ENCODE results near the gene TAL1. TPM values are rescaled to one million over a fixed set of nuclear protein-coding genes. Genes with fewer than 3 reads are reported as not detected.

Gene TAL1
- total RNA-seq, 1 donor from 2014 or later = 0.35 TPM

DNA sequence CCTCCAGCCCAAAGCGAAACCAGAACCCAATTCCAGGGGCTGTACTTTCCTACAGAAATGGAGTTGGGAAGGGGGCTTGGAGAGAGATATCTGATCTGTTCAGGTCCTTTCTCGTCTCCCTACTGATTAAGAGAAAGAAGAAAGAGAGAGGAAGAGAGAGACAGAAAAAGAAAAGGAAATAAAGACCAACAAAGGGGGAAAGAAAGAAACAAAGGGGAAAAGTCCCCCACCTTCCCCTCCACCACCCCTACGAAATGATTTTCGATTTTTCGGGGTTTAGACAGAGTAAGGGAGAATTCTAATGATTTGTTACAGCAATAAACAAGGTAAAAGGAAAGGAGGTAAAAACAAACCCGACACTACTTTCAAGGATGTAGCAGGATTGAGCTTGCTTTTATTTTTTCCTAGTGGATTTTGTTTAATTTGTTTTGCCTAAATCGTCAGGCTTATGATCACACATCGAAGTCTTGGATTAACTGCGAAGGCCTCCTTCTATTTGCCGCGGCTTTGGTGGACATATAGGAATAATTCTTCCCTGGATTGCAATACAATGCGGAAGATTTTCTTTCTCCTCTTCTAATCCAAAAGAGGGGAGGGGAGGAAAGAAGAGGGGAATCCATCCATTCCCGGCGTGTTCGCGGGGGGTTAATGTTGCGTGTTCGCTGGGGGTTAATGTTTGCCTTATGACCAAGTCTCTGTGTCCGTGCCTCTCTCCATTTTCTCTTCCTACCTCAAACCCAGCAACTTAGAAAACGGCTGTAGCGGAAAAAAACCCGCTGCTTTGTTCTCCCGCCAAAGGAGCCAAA is 1.9 kb downstream of the TAL1 start:
- no peak for DNase-seq (ENCODE audit: low read depth)

DNA sequence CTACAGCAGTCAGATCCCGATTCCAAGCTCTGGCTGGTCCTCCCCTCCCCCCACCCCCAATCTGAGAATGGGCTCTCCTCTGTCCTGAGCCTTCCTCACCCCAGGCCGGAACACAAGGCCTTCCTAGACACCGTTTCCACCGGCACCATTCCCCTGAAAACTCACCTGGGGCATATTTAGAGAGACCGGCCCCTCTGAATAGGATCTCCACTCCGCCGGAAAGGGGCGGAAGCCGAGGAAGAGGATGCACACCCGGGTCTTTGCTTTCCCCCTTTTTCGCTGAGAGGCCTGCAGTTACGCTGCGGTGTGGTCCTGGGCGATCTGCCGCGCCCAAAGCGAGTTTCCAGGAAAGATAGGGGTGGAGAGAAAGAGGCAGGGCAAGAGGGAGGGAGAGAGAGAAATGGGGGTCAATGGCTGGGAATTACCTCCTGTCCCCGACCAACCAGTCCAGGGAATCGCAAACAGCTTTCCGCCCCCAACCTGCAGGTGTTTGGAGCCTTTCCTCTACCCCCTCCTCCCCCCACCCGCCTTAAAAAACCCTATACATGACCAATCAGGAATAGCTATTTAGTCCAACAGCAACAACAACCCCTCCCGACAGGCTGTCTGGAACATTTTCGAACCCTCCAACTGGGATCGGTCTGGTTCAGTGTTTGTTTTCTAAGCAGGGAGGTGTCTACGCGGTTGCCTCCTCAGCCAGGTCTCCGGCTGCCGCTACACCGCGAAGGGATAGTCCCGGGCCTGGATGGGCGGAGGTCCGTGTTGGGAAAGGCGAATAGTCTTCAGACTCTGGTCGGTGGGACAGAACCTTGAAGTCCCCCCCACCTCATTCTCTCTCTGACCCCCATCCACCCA is 2.8 kb downstream of the TAL1 start:
- DNase-seq (ENCODE audit: low read depth) = no peak

DNA sequence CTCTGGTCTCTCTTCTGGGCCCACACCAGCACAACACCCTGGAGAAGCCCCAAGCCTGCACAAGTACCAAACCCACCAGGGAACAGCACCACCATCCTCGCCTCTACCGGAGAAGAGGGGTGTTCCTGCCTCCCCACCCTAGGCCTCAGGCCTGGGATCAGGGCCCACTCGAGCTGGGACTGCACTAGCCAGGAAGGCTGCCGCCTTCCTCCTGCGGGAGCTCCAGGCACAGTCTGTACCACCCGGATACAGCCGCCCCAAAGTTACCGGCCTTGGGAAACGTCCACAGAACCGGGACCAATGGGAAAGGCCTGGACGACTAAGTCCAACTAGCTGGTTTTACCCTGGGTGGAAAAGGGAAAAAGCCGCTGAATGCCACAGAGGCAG is 3.4 kb downstream of the TAL1 start:
- DNase-seq (ENCODE audit: low read depth) = no peak

DNA sequence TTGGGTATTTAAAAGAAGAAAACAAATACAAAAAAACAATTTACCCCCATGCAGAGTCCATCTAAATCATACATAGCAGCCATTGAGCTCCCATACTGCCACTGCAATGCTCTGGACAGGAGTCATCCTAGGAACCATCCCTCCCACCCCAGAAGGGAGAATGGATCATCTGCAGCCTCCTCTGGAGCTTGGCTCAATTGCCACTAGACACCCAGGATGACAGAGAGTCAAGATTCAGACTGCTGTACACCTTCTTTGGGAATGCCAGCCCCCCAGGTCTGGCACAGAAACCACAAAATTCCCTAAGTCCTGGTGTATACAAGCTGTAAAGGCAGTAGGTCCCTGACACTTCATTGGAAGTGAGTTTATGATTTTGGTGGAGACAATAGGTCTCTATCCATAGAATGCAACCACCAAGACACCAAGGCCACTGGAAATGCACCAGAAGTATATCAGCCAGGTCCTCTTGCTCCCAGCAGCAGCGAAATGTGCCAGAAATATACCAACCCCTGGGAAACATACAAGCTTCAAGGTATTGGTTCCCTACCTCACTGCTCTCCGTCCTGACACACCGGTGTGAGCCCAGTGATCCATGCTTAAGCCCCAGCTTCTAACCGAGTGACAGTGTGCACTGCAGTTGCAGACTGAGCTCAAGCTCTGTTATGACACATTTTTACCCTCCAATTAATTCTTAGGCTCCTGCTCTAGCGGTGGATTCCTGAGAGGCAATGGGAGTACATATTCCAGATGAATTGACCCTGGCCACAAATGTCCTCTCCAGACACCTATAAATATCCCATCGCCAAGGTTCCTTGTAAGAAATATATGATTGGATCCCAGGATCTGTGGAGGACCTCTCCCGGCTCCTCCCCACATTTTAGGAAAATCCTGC is 4.4 kb downstream of the TAL1 start:
- no peak for DNase-seq (ENCODE audit: low read depth)

DNA sequence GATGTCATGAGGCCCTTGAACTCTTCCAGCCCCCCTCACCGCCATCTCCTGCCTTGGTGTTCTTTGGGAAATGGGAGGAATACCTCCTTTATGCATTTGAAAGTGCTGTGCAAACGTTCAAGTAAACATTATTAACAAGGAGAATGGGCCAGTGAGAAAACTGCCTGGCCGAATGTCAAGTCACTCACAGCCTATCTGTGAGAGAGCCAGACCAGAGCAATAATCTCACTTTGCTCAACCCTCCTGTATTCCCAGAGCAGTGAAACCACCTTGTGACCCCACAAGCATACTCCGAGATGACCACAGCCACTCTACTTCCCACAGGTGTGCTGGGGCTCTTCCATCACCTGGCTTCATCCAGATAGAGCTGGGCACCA is 5.2 kb downstream of the TAL1 start:
- no peak for DNase-seq (ENCODE audit: low read depth)

DNA sequence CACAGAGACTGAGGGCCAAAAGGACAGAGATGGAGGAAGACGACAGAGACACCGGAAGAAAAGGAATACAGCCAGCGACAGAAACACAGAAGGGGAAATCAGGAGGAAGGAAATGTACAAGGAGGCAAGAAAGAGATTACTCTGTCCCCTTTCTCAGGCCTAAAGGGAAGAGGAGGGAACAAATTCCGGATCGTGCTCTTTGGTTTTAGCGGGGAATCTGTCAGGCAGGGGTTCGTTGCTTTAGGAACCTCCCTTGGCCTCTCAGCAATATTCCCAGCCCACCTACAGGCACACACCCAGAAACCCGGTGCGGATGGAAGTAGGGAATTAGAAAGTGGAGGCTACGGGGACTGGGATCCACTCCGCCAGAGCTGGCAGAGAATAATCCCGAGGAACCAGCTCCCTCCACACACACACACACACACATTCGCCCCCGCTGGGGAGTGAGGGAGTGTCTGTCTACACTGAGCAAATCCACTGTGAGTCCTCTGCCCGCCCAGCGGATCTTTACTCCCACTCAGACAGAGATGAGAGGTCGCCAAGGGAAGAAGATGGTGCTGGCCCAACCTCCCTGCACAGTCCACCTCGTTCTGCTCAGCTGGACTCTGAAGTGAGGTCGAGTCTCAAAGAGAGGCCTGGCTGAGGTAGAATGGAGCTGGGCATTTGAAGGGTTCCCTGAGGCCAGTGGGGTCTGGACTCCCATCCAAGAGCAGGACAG is 5.7 kb downstream of the TAL1 start:
- DNase-seq (ENCODE audit: low read depth) = no peak

DNA sequence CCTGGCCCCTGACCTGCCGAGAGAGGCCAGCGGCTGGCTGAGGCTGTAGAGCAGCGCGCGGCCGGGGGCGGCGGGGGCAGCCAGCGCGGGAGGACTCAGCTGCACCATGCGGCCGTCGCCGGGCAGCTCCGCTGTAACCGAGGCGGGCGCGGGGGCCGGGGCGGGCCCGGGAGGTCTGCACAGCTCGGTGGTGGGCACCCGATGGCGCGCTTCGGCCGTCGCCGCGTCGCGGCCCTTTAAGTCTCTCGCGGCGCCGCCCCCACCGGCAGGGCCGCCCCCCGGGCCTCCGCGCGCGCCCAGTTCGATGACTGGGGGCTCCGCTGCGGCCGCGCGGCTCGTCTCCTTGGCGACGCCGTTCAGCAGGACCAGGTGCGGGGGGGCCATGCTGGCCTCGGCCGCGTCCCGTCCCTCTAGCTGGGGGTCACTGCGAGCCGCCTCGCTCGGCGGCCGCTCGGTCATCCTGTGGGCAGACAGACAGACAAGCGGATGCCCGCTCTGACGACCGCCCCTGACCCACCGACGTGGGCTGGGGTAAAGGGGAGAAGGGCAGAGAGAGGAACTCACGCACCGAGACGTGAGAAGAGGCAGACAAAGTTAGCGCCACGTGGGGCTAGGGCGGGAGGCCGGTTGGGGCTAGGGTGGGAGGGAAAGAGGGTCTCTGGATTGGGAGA is 6.5 kb downstream of the TAL1 start:
- no peak for DNase-seq (ENCODE audit: low read depth)

DNA sequence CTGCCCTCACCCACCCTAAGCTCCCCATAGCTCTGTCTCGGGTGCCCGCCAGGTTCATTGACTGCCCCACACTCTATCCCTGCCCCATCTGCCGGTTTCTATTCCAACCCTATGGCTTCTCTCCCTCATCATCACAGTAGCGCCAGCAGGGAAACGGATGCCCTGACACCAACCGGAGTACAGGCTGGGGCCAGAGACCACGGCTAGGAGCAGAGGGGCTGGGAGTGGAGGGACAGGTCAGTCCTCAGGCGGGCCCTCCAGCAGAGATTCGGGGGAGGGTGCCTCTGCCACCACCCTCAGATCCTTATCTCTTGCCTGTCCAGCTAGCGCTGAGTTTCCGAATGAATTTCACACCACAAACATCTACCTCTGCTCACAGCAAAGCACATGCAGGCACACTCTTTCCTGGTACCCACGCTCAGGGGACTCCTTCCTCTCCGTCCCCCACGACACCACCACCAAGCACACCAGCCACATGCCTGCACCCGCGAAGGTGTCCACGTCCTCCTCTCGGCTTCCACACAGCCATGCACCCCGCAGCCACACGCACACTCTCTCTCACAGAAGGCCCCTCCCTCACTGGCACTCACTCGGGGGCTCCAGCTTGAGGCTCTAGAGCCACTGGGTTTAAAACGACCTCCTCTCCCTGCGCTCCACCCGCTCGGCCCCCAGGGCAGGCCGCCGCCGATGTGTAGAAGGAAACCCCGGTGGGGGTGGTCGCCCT is 7.2 kb downstream of the TAL1 start:
- DNase-seq (ENCODE audit: low read depth) = no peak

DNA sequence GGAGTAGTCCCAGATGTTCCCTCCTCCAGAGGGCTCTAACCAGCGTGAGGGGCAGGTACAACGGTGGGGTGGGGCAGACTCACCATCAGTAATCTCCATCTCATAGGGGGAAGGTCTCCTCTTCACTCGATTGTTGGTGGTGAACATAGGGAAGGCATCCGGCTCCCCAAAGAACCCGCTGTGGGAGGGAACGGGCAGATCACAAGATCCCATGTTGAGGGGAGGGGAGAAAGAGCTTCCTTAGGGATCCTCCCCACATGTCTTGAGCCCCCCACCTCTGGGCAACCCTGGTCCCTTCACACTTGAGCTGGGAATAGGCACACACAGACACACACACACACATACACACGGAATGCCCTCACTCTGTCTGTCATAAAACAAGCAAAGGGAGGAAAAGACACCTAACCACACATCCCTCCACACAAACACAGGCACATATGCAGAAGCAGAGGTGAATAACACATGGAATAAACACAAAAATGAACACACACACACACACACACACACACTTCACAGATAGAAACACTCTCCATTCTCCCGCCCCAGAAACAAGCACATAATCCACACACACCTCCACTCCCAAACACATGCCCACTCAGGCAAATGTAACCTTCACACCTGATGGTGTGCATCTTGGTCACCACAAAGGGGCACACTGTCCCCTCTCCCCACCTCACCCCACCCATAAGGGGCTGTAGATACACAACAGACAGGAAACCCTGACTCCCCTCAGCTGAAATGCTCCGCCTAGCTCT is 7.9 kb downstream of the TAL1 start:
- no peak for DNase-seq (ENCODE audit: low read depth)

DNA sequence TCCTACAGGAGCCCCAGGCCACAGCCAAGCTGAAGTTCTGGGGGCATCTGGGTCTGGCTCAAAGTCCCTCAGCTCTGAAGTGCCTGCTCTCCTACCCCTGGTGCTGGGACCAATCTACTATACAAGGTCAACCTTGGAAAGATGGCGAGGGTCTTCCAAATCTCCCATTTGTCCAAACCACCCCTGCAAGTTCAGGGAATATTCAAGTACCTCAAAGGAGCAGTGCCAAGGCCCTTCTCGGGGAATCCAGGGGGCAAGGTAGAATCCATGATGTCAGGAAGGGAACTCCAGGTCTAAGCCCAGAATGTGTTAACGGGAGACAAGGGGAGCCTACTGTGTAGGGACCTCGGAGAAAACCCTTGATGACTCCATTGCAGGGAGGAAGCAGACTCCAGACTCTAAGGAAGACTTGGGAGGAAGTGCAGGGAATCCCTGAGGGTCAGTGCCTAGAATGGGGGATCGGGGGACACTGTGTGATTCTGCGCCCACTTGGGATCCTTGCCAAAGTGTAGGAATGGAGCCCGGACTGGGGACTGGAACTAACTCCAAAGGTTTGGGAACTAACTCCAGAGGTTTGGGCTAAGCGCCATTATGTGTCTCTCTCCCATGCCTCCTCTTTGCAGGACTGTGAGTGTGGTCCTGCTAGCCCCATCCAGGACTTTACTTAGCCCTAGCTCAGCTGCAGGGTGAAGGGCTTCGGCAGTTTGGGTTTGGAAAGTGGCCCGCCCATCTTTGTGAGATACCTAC is 8.7 kb downstream of the TAL1 start:
- no peak for DNase-seq (ENCODE audit: low read depth)

DNA sequence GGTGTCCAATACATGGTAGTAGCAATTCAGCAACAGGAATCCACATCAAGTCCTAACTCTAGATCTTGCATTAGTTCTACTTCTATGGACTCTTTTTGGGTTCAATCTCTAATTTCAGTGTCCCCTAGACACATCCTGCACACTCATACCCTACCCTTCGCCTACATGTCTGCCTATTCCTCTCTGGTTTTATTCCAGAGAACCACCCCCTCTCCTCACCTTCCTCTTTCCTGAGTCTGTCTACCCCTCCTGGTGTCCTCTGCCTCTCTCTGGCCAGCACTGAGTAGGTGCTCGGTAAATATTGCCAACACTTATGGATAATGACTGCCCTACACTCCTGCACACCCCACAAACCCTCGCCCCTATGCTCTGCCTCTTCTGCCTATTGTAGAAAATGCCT is 9.5 kb downstream of the TAL1 start:
- no peak for DNase-seq (ENCODE audit: low read depth)

DNA sequence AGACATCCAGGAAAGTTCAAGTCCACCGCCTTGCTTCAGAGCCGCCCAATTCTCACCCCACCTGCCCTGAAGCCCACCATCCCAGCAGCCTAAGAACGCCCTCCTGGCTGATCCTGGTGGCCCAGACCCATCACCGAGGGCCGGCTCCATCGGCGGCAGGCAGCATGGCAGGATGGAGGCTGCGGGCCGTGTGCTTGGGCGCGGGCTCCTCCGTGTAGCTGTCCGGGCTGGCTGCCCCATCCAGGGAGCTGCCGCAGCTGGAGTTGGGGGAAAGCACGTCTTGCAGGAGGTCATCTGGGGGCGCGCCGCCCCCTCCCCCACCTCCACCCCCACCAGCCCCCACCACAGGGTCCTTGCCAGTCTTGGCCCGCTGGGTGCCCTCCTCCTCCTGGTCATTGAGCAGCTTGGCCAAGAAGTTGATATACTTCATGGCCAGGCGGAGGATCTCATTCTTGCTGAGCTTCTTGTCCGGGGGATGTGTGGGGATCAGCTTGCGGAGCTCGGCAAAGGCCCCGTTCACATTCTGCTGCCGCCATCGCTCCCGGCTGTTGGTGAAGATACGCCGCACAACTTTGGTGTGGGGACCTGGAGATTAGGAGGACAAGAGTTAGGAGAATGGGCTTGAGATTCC is 12.3 kb downstream of the TAL1 start:
- no peak for DNase-seq (ENCODE audit: low read depth)

DNA sequence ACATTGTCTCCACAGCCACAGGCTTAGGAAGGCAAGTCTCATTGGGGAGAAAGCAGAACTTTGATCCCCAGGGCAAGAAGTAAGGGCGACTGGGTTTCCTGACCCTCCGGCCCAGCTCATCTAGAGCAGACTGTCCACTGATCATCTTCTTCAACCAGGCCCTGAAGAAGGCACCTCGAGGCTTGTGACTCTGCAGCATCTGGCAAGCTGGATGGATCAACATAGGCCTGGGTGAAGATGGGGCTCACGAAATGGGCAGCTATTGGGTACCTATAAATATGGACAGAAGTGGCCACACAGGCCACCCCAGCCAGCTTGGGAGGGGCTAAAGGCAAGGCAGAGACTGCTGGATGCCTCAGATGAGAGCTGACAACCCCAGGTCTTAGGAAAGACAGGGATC is 13.0 kb downstream of the TAL1 start:
- DNase-seq (ENCODE audit: low read depth) = no peak

DNA sequence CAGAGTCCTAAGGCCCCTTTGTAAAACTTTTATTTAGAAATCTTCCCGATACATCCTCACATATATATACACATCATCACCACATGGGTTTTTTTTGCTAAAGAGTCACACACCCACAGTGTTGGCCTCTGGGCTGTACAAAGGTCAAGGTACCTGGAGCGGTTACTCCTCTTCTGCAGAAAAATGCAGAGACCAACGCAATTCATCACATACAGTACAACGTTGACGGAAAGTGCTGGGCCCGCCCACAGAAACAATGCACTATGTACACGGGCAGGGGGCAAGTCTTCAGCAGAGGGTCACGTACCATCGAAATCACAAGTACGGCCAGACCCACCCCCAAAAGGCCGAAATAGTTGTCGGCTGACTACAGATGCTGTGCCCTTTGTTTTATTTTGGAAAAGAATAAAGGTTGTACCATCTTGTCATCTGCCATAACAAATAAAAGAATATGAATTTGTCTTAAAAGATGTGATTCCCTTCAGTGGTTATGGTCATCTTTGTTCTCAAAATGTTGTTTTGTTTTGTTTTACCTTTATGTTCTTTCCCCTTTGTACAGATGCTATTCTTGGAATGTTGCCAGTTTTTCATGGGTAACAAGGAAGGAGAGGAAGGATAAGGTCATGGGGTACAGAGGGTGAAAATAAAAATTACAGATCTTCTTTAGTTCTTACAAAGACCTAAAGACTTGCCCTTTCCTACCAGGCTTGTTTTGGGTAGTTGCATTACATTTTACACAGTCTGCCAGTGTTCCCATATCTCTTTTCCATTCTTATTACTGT is 15.6 kb downstream of the TAL1 start:
- no peak for DNase-seq (ENCODE audit: low read depth)

DNA sequence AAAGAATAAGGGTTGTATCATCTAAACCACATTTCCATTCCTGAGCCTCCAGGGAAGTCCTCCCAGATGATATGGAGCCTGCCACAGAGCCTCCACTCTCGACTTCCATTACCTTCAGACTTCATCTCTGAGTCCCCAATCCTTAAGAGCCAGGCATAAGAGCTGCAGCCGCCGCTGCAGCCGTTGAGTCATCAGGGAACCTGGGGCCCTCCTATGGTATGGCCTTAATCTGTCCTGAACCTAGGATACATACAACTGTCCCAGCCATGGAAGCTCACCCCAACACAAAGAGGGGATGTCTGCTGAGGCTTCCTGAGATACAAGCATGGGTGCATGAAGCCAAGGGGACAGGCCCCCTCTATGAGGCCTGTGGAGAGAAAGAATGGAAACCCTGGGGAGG is 16.3 kb downstream of the TAL1 start:
- no peak for DNase-seq (ENCODE audit: low read depth)

DNA sequence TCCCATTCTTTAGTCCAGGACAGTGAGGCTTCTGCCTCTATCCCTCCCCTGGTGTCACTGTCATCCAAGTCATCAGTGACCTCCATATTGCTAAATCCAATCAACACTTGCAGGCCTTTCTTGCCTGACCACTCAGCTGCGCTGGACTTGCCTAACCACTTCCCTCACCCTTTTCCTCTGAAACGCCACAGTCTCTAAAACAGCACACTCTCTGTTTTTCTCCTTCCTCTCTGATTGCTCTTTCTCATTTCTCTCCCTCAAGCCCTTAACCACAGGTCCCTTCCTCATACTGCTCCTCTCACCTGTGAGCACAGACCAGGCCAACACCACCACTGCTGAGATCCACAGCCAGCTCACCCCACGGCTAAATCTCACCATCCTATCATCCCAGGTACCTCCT is 17.5 kb downstream of the TAL1 start:
- DNase-seq (ENCODE audit: low read depth) = no peak

DNA sequence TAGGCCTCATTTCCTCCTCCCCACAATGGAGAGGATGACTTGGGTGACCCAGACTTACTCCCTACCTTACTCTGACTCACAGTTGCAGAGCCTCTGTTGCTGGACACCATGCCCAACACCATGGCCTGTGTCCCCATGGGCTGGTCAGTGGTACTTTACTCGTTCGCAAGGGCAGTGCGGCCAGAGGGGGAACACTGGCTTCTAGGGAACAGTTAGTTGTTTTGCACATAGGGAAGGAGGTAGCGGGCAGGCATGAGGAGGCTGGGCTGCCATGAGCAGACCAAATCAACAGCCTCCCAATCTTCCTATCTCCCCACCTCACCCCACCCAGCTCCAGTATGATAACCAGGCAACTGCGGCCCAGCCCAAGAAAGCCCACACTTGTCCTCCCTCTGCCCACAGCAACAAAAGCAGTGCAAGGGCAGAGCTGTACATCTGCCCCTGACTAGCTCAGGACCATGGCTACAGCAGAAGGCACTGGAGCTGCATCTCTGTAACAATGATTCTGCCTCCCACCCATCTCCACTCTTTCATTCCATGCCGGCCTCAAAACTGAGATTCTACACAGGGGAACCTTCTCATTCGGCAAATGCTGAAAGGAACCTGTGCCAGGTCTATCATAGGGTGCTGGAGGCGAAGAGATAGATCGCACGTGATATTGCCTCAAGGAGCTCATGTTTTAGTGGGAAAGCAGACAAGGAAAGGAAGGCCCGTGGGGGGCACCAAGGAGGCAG is 18.6 kb downstream of the TAL1 start:
- DNase-seq (ENCODE audit: low read depth) = no peak

Measured in renal cortical epithelial cell (primary cell).